Measurements from ENCODE around the gene NAT14.

The NAT14 gene

DNA sequence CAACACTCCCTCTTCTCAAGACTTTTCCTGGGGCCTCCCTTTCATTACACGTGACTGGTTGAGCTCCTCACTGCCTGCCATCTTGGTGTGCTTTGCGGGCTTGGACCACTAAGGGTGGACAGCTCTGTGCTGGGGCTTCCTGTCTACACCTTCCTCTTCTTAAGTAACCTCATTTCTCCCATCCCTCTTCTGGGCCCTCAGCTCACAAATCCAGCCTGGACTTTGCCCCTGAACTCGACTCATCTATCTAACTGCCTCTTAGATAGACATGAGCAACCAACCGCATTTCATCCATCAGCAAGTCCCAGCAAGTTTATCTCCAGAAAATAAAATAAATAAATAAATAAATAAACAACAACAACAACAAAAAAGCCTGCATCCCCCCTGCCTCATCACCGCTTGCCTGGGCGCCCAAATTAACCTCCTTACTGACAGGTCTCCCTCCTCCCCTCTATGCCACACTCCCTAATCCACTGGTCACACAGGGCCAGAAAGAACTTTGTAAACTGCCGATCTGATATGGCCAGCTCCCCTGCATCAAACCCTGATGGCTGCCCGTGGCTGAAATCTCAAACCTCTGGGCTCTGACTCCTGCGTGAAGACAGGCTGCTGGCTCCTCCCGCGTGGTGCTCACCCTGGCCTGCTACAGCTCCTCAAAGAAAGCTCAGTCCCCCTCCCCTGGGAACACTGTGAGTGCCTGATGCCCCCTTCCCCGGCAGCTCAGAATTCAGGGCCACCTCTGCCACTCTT is 31.3 kb upstream of the NAT14 start:
- no peak for DNase-seq

DNA sequence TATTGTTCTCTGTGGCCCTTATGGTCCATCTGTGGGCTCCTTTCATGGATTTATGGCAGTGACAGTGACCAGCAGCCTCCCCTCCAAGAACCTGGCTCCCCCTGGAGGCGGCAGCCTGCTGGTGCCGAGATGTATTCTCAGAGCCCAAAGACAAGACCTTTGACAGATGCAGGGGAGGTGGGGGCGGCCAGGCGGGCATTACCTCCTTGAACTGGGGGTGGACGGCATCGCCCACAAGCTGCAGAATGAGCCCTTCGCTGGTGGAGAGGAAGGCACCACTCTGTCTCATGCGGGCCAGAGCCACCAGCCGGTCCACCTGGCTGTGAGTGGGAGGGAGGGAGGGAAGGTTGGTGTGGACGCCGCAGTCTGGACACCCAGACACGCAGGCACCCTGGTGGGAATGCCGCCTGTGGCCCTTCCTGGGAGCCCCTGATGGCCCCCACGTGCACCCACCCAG is 30.2 kb upstream of the NAT14 start:
- DNase-seq, result peak; percentile 40

DNA sequence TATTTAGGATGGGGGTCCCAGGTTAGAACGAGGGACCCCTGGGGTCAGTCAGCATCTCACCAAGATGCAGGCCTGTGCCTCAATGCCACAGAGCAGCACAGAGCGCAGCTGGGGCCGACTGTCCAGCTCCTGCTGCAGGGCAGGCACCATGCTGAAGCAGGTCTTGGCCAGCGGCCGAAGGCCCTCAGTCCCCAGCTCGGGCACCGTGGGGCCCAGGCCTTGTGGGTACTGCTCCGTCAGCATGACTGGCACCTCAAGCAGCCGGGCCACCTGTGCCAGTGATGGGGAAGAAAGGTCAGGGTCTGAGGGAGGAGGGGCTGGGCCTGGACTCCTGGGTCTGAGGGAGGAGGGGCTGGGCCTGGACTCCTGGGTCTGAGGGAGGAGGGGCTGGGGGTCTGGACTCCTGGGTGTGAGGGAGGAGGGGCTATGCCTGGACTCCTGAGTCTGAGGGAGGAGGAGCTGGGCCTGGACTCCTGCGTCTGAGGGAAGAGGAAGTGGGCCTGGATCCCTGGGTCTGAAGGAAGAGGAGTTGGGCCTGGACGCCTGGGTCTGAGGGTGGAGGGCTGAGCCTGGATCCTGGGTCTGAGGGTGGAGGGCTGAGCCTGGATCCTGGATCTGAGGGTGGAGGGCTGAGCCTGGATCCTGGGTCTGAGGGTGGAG is 29.3 kb upstream of the NAT14 start:
- no peak for DNase-seq

DNA sequence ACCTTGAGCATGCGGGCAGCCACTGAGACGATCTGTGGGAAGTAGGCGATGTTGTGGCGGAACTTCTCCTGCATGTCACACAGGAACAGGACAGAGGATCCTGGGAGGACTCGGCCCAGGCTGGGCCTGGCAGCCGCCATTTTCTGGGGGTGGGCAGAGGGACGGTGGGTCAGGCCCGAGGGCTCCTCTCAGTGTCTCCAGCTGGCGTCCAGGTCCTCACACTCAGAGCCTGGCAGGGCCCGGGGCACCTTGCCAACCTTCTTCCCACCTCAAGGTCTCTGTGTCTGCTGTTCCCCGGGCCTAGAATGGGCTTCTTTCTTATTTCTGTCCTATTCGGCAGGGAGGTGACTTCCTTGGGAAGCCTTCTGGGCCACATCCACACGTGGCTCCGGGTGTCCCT is 28.6 kb upstream of the NAT14 start:
- DNase-seq, result no peak

DNA sequence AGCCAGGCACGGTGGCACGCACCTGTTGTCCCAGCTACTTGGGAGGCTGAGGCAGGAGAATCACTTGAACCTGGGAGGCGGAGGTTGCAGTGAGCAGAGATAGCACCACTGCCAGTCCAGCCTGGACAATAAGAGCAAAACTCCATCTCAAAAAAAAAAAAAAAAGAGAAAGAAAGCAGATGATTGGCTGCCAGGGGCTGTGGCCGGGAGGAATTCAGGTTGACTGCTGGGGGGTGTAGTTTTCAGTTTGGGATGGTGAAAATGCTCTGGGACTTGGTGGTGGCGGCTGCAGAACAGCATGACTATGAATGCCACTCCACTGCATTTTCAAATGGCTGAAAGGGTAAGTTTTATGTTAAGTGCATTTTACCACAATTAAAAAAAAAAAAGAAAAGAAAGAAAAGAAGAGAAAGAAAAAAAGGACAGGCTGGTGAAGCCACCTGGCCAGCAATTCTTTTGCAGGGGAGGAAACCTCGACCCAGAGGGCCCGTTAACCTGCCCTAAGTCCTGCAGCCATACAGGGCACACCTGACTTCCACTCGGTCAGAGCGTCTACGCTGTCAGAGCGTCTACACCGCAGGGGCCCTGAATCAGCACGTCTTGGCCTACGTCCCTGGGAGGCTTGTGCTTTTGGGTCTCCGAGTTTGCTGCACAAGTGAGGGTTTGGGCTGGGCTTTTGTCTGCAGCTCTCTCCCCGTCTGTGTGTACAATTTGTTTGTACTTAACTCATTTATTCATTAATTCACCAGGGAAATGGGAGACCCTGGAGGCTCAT is 27.1 kb upstream of the NAT14 start:
- DNase-seq, result no peak

DNA sequence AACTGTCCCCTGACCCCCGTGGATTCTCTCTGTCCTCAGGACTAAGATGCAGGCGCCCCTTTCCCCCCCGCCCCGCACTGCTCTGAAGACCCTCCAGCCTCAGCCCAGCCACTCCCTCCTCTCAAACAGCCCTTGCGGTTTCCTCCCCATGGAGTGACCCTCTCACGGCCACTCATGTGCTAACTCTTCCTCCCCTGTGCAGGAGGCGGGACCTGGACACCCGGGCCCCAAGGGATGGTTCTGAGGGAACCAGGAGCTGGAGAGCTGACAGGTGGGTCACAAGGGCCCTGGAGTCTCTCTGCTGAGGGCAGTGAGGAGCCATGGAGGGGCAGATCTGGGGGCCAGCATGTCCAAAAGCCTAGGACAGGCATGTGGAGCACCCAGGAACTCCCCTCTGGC is 25.4 kb upstream of the NAT14 start:
- DNase-seq, result no peak

DNA sequence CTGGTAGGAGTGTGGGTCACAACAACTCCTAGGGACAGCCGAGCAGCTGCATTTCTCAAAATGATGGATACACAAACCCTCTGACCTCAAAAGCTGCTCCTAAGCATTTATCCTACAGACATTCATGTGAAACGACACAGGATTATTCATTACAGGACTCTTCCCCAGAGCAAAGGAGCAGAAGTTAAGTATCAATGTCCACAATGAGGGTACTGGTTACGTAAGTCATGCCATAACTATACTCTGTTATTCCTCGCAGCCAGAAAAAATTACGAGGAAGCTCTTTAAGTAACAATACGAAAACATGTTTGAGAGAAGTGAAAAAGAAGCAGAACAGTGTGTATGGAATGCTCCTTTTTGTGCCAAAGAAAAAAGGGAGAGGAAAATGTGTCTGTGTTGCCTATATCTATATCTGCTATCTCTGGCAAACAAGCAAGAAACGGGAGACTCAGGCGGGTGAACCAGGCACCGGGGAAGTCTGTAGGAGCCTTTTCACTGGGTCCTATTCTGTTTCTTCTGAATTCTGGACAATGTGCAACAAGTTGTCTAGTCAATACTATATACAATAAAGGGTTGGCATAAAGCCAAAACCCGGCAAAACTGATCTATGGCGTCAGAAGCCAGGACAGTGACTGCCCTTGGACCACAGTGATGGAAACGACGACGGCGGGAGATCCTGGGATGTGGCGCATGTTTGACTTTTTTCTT is 24.9 kb upstream of the NAT14 start:
- DNase-seq, result peak; percentile 19

DNA sequence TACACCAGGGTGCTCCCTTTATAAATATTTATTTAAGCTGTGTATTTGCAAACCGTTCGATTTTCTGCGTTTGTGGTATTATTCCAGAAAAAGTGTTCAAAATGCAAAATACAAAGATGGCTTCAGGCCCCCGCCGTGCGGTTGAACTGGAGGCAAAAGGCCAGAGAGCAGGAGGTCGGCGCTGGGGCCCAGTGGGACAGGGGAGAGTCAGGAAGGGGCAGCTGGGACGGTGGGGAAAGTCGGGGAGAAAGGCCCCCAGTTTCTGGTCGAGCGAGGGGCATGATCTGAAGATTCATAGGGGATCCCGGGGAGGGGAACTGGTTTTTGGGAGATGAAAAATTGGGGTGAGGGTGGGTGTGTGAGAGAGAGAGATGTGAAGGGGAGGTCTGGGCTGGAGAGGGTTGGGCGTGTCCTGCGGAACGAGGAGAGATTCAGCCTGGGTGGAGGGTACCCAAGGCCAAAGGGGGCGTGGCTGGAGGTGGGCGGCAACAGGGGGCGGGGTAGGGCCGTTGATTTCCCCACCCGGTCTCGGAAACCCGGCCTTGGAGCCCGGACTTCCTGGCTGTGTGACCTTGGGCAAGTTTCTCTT is 24.2 kb upstream of the NAT14 start:
- no peak for DNase-seq

DNA sequence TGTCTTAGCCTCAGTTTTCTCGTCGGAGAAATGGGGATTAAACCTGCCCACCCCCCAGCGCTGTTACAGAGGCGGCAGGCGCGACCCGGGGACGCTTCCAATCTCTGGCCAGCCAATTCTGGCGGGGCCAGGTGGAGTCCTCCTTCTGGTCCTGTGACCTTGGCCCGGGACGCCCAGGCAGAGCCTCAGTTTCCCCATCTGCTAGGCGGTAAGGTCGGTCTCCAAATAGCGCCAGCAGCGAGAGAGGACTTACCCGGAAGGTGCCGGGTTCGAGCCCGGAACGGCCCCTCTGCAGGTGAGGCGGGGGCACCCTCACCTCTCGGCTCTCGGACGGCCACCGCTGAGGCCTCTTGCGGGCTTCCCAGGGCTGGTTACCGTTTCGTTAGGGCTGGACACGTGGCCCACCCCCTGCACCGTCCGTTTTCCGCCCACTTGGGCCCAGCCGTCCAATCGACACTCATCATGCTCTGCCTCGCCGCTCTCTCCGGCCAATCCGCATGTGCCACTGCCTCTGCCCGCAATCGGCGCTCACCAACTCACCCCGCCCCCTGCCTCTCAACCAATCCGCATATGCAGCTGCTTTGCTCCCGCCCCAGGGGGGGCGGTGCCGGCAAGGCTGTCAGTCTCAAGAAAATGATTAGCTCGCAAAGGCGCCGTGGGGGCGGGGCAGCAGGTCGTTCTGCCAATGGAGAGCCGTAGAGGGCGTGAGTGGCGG is 23.6 kb upstream of the NAT14 start, which contains the start of gene ISOC2:
Gene ISOC2, minus strand, starts transcription at position 384 of the 715 bp plus-strand sequence. CDS start 5,156 bp downstream, outside the sequence.
- DNase-seq, result peak; percentile 99

DNA sequence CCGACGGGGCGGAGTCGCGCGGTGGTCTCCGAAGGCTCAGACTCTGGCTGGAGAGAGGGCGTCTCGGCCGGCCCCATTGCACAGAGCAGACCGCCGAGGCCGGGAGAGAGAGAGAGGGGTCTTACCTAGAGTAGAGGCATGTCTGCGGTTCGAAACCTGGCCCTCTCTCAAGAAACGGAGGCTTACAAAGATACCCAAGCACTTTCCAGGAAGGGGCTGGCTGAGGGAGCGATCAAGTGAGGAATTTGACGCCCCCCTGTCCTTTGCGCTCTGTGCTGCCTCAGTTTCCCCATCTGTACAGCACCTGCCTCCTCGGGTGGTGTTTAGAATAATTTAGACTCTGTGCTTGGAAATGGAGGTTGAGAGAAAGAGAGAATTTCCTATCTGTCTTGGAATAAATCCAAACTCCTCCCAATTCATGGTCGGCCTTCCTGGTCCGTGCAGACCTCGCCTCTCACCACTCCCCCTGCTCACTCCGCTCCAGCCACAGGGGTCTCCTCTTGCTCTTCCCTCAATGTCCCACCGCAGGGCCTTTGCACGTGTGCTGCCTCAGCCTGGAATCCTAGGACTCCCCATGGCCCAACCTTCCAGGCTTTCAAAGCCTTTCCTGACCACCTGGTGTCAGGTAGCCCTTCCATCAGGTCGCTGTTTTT is 22.9 kb upstream of the NAT14 start:
- DNase-seq, result no peak

DNA sequence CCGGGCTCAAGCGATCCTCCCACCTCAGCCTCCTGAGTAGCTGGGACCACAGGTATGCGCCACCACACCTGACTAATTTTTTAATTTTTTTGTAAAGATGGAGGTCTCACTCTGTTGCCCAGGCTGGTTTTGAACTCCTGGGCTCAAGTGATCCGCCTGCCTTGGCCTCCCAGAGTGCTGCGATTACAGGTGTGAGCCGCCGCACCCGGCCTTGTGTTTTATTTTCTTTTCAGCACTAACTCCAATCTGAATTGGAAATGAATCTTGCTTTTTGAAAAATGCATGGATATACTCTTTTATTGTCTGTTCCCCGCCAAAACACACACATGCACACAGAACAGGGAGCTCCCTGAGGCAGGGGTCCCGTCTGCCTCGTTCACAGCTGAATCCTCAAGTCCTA is 22.3 kb upstream of the NAT14 start:
- DNase-seq, result no peak

DNA sequence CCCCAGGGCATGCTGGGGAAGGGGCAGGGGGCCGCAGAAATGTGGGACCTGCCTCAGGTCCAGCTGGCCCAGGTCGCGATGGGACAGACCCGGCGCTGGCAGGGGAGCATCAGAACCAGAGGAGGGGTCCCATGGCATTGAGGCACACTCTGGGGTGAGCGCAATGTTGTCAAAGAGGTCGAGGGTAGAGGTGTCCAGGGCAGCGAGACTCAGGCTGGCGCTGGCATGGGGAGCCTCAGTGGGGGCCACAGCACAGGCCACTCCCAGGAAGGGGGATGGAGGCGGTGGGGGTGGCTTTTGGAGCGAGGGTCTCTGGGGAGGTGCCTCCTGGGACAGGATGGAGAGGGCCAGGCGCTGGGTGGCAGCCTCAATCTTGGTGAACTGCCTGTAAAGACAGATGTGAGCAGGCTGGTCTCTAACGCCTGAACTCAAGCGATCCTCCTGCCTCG is 21.4 kb upstream of the NAT14 start:
- DNase-seq, result no peak

DNA sequence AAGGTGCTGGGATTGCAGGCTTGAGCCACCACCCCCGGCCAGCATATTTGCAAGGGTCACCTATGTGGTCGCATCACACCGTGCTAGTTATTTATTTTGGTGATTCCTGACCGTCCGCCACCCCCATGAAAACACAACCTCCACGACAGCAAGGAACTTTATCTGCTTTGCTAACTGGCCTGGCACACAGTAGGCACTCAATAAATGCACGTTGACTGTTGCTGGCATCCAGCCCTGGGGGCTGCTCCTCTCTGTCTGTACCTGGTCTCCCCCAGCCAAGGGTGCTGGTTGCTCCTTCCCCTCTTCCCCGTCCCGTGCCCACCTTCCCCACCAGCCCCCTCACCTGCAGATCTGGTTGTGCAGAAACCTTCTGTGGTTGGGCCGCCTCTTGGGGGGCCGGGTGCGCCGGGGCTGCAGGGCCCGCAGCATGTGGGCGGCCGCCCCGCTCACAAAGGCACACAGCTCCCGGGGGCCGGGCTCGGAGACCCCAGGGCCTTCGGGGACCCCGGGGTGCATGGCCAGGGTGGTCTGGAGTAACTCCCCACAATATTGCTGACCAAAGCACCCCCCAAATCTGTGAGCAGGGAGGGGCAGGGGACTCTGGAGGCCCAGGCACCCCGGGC is 20.8 kb upstream of the NAT14 start:
- no peak for DNase-seq

DNA sequence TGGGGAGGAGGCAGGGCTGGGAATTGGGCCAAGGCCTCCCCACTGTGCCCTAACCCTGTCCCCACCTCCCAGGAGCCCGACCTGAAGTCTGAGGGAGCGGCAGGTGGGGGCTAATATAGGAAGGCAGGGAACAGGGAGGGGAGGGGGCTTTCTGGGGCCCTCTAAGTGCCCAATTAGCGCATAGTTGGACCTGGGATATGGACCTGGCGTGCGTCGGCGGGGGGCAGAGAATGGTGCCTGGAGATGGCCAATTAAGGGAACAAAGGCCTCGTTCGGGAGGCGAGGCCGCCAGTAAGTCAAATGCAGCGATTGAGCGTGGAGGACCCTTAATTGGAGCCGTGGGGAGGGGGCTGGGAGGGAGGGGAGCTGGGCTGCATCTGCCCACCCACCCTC is 20.3 kb upstream of the NAT14 start, which contains the start of gene C19orf85:
Gene C19orf85, minus strand, starts transcription at position 90 of the 393 bp plus-strand sequence. CDS start 197 bp downstream, outside the sequence.
- DNase-seq, result no peak

DNA sequence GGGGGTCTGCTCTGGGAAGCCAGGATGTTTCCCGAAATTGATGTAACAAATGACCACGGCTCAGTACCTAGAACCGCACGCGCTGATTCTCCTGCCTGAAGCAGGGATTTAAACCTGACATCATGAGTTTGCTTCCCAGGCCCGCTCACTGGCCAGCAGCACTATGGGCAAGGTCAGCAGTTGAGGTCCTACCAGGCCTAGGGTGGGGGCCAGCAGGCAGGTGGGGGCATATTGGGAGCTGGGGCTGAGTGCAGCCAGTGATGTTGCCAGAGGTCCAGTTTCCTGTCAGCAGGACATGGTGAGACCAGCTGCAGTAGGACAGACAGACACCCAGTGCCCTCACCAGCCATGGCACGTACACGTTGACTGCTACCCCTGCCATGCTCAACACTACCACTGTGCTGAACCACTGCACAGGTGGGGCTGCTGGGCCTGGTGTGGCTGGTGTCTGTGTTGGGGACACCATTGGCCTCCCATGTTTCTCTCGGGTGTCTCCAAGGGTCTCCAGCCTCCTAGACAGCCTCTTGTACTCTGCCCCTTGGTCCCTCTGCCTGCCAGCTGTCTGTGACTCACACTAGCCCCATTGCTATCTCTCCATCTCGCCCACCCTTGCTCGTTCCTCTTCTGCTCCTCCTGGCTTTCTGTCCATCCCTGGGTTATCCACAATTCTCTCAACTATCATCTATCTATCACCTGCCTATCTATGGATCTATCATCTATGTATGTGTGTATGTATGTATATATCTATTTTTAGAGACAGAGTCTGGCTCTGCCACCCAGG is 19.3 kb upstream of the NAT14 start:
- no peak for DNase-seq

DNA sequence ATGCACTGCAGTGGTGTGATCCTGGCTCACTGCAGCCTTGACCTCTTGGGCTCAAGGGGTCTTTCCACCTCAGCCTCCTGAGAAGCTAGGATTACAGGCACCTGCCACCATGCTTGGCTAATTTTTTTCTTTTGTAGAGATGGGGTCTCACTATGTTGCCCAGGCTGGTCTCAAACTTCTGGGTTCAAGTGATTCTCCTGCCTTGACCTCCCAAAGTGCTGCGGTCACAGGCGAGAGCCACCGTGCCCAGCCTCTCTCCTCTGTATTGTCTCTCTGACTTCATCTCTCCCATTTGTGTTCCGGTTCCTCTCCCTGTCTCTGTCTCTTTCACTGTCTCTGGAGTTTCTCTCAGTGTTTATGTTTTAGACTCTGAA is 18.8 kb upstream of the NAT14 start:
- DNase-seq, result no peak

DNA sequence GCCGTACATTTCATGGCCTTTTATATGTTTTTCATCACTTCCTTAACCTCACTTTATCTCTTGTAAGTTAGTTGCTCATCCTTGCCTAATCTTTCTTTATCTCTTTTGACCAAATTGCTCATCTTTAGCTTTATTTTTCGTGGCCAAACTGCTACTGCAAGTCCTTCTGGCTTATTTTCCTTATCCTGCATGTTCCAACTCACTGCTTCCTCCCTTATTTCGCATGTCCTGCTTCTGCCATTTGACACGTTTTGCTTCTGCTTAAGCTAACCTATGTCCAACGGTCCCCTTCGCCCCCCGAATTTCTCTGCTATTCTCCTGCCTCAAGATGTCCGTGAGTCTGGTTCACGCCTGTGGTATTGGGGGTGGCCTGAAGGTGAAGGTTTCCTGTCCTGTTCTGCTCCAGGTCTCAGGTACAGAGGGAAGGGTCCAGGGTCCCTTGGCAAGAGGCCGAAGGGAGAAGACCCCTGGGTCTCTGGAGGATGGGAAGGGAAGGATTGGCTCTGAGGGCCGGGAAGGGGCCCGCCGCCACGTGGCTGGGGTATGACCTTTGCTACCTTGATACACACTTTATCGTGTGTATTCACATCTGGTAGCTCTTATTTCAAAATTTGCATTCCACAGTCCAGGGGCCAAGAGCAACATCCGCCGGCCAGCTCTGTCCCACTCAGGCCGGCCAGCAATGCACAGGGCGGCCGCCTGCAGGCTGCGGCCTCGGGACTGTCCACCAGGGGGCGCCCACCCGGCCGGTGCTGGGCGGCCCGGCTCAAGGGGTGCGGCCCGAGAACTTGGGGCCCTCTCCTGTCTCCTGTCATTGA is 17.5 kb upstream of the NAT14 start:
- peak; percentile 61 for DNase-seq

DNA sequence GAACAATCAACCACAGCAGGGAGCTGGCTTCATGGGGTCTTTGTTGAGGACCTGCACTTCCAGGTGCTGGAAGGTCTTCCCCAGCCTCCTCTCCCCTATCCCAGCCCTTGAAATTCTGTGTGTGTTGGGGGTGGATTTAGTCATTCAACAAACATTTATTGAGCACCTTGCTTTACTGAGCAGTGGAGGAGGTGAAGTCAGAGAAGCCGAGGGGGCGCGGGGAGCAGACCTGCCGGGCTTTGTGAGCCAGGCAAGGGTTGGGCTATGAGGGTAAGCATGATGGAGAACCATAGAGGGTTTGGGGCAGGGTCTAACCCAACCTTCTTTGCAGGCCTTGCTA is 17.0 kb upstream of the NAT14 start:
- no peak for DNase-seq

DNA sequence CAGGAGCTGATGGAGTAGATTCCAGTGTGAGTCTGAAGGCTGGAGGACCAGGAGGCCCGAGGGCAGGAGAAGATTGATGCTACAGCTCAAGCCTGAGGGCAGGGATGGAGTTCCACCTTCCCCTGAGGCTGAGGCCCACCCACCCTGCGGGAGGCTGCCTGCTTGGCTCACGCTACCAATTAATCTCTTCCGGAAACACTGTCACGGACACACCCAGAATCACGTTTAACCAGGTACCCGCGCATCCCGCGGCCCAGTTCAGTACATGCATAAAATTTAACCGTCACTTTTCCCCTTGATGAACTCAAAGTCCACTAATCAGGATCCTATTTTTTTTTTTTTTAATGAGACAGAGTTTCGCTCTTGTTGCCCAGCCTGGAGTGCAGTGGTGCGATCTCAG is 13.7 kb upstream of the NAT14 start:
- DNase-seq, result no peak
